ENCODE data around the gene ESRP2.

Gene ESRP2

GRCh38 chr16:68214726-68215125 lies 21.2 kb downstream of the ESRP2 start:
- DNase-seq = no peak

GRCh38 chr16:68206245-68206644 lies 29.7 kb downstream of the ESRP2 start:
- no peak for DNase-seq

- DNase-seq = peak; percentile 58 to 59
These were observed 33.8 kb downstream of the ESRP2 start for GRCh38 chr16:68202091-68202519.

- DNase-seq = no peak
These were observed 35.7 kb downstream of the ESRP2 start for GRCh38 chr16:68200088-68200783.

- no peak for DNase-seq
These were observed 38.7 kb downstream of the ESRP2 start for GRCh38 chr16:68197250-68197649.

GRCh38 chr16:68194251-68194650 lies 41.7 kb downstream of the ESRP2 start:
- DNase-seq = no peak

- DNase-seq = no peak
These were observed 45.0 kb downstream of the ESRP2 start for GRCh38 chr16:68190736-68191510.

- no peak for DNase-seq
These were observed 45.8 kb downstream of the ESRP2 start for GRCh38 chr16:68190081-68190480.

GRCh38 chr16:68188170-68188569 lies 47.8 kb downstream of the ESRP2 start:
- DNase-seq = no peak

- no peak for DNase-seq
These were observed 48.4 kb downstream of the ESRP2 start for GRCh38 chr16:68187505-68187904.

GRCh38 chr16:68186877-68187276 lies 49.0 kb downstream of the ESRP2 start:
- DNase-seq = no peak

GRCh38 chr16:68183046-68183445 lies 52.9 kb downstream of the ESRP2 start:
- DNase-seq = no peak

- no peak for DNase-seq
These were observed 56.1 kb downstream of the ESRP2 start for GRCh38 chr16:68179855-68180254.

GRCh38 chr16:68179196-68179795 lies 56.6 kb downstream of the ESRP2 start:
- no peak for DNase-seq

All from cerebellar nuclear complex (tissue), 1 donor.